Right cardiac atrium (tissue), 5 donors: Measurements from ENCODE around the gene RALGPS2. TPM values are rescaled to one million over a fixed set of nuclear protein-coding genes. Genes with fewer than 3 reads are reported as not detected.

Source experiments
- ATAC-seq, 2 donors: fragments of 200-7000 bp; cut with Tn5 transposase; one replicate each; pipeline versions ENCODE4 v1.8.0 to v1.9.1; 2020; ENCODE audit warnings: moderate library complexity in 2 of 2, mild to moderate bottlenecking in 1 of 2
- DNase-seq, 3 donors: peaks; one replicate each; pipeline ENCODE4 v3.0.0-alpha.2; 2020
- H3K27ac ChIP-seq: one replicate; pipeline ENCODE4 v1.5.1; 2013; ENCODE audit warnings: mild to moderate bottlenecking, low read length, control low read depth, moderate library complexity
- H3K27me3 ChIP-seq: one replicate; pipeline ENCODE4 v1.6.1; 2013; ENCODE audit not compliant: control insufficient read depth, insufficient read depth
- H3K4me1 ChIP-seq: one replicate; pipeline ENCODE4 v1.6.1; 2013; ENCODE audit warnings: low read length; ENCODE audit not compliant: control insufficient read depth, insufficient read depth
- H3K4me3 ChIP-seq: one replicate; pipeline ENCODE4 v1.5.1; 2013; ENCODE audit warnings: low read length, control low read depth
- H3K9me3 ChIP-seq: one replicate; pipeline ENCODE4 v1.6.1; 2013; ENCODE audit warnings: low read length; ENCODE audit not compliant: control insufficient read depth
- WGBS: extraction: QIAGEN DNeasy Blood & Tissue Kit; methylation state at CpG from one replicate; pipeline ENCODE4 v1.1.7; 2013; 5-methylcytosine and 5-hydroxymethylcytosine counted together
- intact Hi-C, 4 donors: fragments of 100-400 bp; cut with DNase I; formaldehyde crosslinking; loops; one replicate each; pipeline versions ENCODE4 v1.11.0 to v1.14.0; 2022 to 2023
- polyA plus RNA-seq: library from polyadenylated mRNA; stranded (reverse); fragments of 200-250 nt; gene quantifications from one replicate; pipeline ENCODE4 v1.2.3, GENCODE V29; 2013
- total RNA-seq, 4 donors: library from RNA; stranded (reverse); fragmentation: NEBNext Ultra II Directional; extraction: Animal tissue kit (Norgen Biotek cat#: 25700); gene quantifications; one replicate each; pipeline ENCODE4 v1.2.1, GENCODE V29; 2021
- donor health status: healthy with polysubstance abuse.
- donor health status: DM: no; HTN: yes; CAD: no.
- donor health status: DM: no; HTN: no; CAD: no.
- donor health status: DM: no; HTN: yes; CAD: no; lungs with severe emphysema.
- donor health status: DM: yes; HTN: yes; CAD: no.

The RALGPS2 gene
- total and polyA plus RNA-seq, 5 donors, result 4.6 to 16.8 (median 14.7) TPM

GRCh38 chr1:178690496-178690895 lies 34.5 kb upstream of the RALGPS2 start:
- WGBS, result 53% methylated on average over 5 of the region's 5 CpGs
- ATAC-seq (no peak), DNase-seq (no peak)
- Histone ChIP-seq H3K27ac (no peak overlapping the region), H3K4me3 (no peak overlapping the region), H3K9me3 (no peaks in the 10 kb centered on the region), H3K27me3 (no peaks in the 10 kb centered on the region), H3K4me1 (no peaks in the 10 kb centered on the region)
- intact Hi-C loops, result no loop called here

- WGBS, result 93% methylated on average over 5 of the region's 5 CpGs
- H3K27me3 ChIP-seq, result no peaks in the 10 kb centered on the region
- DNase-seq (no peak), ATAC-seq (no peak)
- no peaks in the 10 kb centered on the region for H3K4me1 ChIP-seq
- H3K27ac ChIP-seq, result no peak overlapping the region
- no peak overlapping the region for H3K4me3 ChIP-seq
- no peaks in the 10 kb centered on the region for H3K9me3 ChIP-seq
- intact Hi-C loops, result no loop called here
Observed at GRCh38 chr1:178692564-178693327, 32.3 kb upstream of the RALGPS2 start.

GRCh38 chr1:178693366-178693765 lies 31.7 kb upstream of the RALGPS2 start:
- Histone ChIP-seq H3K27me3 (no peaks in the 10 kb centered on the region), H3K27ac (no peak overlapping the region), H3K4me3 (no peak overlapping the region), H3K9me3 (no peaks in the 10 kb centered on the region), H3K4me1 (no peaks in the 10 kb centered on the region)
- DNase-seq (no peak), ATAC-seq (no peak)
- 56% methylated on average over 2 of the region's 2 CpGs for WGBS
- intact Hi-C loops, result no loop called here

DNA sequence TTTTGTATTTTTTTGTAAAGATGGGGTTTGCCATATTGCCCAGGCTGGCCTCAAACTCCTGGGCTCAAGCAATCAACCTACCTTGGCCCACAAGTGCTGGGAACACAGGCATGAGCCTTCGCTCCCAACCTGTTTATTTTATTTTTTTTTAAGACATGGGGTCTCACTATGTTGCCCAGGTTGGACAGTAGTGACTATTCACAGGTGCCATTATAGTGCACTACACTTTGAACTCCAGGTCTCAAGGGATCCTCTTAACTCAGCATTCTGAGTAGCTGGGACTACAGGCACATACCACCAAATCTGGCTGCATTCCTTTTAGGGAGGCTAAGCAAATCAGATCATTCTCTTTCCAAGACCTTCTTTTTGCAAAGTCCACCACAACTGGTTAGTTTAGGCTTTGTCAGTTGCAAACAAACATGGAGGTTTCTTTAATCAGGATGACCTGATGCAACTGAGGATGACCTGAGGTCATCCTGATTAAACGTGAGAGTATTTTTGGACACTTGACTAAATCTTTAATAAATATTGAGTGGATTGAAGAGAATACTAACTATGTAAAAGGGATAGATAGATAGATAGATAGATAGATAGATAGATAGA lies 30.0 kb upstream of the RALGPS2 start:
- no peak for ATAC-seq
- Histone ChIP-seq H3K9me3 (no peaks in the 10 kb centered on the region), H3K27ac (no peak overlapping the region), H3K27me3 (no peaks in the 10 kb centered on the region), H3K4me3 (no peak overlapping the region), H3K4me1 (no peaks in the 10 kb centered on the region)
- 79% methylated on average over 2 of the region's 2 CpGs for WGBS
- no peak for DNase-seq
- intact Hi-C loops, result no loop called here

DNA sequence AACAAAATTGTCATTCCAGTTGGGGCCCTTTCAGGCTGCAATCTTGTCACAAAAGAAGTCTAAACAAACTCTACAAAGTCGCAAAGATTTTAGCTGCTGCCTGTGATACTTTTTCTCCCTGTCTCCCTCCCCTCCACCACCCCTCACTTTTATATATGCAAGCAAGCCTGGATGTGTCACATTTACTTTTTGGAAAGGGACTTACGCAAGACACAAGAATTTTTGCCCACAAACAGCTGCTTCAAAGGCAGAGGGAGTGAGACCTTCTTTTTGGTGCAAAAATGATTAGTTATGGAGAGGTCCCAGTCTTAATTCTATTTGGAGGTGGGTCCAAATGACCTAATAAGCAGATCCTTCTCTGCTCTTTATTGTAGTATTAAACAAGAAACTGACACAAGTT lies 22.9 kb upstream of the RALGPS2 start:
- Histone ChIP-seq H3K4me1 (no peaks in the 10 kb centered on the region), H3K4me3 (no peak overlapping the region), H3K27me3 (no peaks in the 10 kb centered on the region), H3K27ac (no peak overlapping the region), H3K9me3 (no peaks in the 10 kb centered on the region)
- ATAC-seq, result no peak
- intact Hi-C loops, result no loop called here
- WGBS, result 77% methylated on average over 2 of the region's 2 CpGs
- no peak for DNase-seq

- intact Hi-C loops, result no loop called here
- WGBS, result 72% methylated on average over 1 of the region's 1 CpG
- H3K9me3 ChIP-seq, result no peaks in the 10 kb centered on the region
Observed at GRCh38 chr1:178704833-178705232, 20.2 kb upstream of the RALGPS2 start.

GRCh38 chr1:178706432-178706831 lies 18.6 kb upstream of the RALGPS2 start:
- DNase-seq (no peak), ATAC-seq (peak; percentile 22 to 45)
- H3K27ac ChIP-seq, result no peak overlapping the region
- no peaks in the 10 kb centered on the region for H3K9me3 ChIP-seq
- H3K27me3 ChIP-seq, result no peaks in the 10 kb centered on the region
- intact Hi-C loops, result no loop called here
- no peak overlapping the region for H3K4me3 ChIP-seq
- 49% methylated on average over 2 of the region's 2 CpGs for WGBS
- H3K4me1 ChIP-seq, result no peaks in the 10 kb centered on the region

More at GRCh38 chr1:178704833-178705232, 20.2 kb upstream of the RALGPS2 start:
- H3K27ac ChIP-seq, result no peak overlapping the region
- no peak overlapping the region for H3K4me3 ChIP-seq
- no peaks in the 10 kb centered on the region for H3K4me1 ChIP-seq
- no peaks in the 10 kb centered on the region for H3K27me3 ChIP-seq
- no peak for ATAC-seq
- DNase-seq, result no peak

GRCh38 chr1:178713259-178713658 lies 11.8 kb upstream of the RALGPS2 start:
- Histone ChIP-seq H3K27me3 (no peaks in the 10 kb centered on the region), H3K4me3 (no peak overlapping the region)
- WGBS, result 34% methylated on average over 2 of the region's 2 CpGs

DNA sequence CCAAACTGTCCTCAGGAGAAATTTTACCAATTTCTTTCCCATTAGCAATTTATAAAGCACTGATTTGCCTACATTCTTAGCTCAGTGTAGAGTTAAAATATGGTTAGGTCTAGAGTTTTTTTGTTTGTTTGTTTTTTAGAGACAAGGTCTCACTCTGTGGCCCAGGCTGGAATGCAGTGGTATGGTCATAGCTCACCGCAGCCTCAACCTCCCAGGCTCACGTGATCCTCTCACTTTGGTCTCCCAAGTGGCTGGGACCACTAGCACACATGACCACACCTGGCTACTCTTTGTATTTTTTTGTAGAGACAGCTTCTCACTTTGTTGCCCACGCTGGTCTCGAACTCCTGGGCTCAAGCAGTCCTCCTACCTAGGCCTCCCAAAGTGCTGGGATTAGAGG lies 10.6 kb upstream of the RALGPS2 start:
- Histone ChIP-seq H3K4me3 (no peak overlapping the region), H3K4me1 (no peaks in the 10 kb centered on the region)
- ATAC-seq, result no peak

More at GRCh38 chr1:178713259-178713658, 11.8 kb upstream of the RALGPS2 start:
- intact Hi-C loops, result no loop called here
- H3K9me3 ChIP-seq, result no peaks in the 10 kb centered on the region
- ATAC-seq (no peak), DNase-seq (no peak)
- no peak overlapping the region for H3K27ac ChIP-seq
- no peaks in the 10 kb centered on the region for H3K4me1 ChIP-seq

GRCh38 chr1:178716111-178716510 lies 8.9 kb upstream of the RALGPS2 start:
- no peak for ATAC-seq
- intact Hi-C loops, result no loop called here

More for the DNA sequence above, 10.6 kb upstream of the RALGPS2 start:
- Histone ChIP-seq H3K27ac (no peak overlapping the region), H3K9me3 (no peaks in the 10 kb centered on the region), H3K27me3 (no peaks in the 10 kb centered on the region)
- DNase-seq, result no peak
- WGBS, result 97% methylated on average over 4 of the region's 4 CpGs
- intact Hi-C loops, result no loop called here

DNA sequence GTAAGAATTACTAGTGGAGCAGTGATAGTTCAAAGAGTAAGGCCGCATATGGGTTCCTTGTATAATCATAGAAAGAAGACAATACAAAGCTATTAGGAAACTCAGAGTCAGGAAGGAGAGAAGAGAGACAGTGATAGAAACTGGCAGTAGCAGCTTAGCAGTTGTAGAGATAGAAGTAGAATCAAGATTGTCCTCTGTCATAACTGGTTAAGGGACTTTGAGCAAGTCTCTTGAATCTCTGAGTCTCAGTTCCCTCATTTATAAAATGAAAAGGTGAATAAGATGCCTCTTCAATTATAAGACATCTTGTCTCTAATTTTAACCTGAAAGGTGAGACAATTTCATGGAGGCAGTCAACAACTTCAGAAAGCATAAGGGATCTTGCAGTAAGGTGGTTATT lies 6.5 kb upstream of the RALGPS2 start:
- Histone ChIP-seq H3K27ac (no peak overlapping the region), H3K27me3 (no peaks in the 10 kb centered on the region), H3K9me3 (no peaks in the 10 kb centered on the region), H3K4me3 (no peak overlapping the region), H3K4me1 (no peaks in the 10 kb centered on the region)
- DNase-seq (no peak), ATAC-seq (no peak)
- 83% methylated on average over 1 of the region's 1 CpG for WGBS
- intact Hi-C loops, result no loop called here

More at GRCh38 chr1:178716111-178716510, 8.9 kb upstream of the RALGPS2 start:
- no peak overlapping the region for H3K27ac ChIP-seq
- no peaks in the 10 kb centered on the region for H3K4me1 ChIP-seq
- H3K27me3 ChIP-seq, result no peaks in the 10 kb centered on the region
- H3K4me3 ChIP-seq, result no peak overlapping the region
- DNase-seq, result no peak
- no peaks in the 10 kb centered on the region for H3K9me3 ChIP-seq
